OCI-M1 (cell line): ENCODE results near the gene SNAP23.

ENCODE experiments used
- DNase-seq: peaks from one replicate; lab custom pipeline; 2025; lab: John Stamatoyannopoulos, UW

Gene SNAP23

DNA sequence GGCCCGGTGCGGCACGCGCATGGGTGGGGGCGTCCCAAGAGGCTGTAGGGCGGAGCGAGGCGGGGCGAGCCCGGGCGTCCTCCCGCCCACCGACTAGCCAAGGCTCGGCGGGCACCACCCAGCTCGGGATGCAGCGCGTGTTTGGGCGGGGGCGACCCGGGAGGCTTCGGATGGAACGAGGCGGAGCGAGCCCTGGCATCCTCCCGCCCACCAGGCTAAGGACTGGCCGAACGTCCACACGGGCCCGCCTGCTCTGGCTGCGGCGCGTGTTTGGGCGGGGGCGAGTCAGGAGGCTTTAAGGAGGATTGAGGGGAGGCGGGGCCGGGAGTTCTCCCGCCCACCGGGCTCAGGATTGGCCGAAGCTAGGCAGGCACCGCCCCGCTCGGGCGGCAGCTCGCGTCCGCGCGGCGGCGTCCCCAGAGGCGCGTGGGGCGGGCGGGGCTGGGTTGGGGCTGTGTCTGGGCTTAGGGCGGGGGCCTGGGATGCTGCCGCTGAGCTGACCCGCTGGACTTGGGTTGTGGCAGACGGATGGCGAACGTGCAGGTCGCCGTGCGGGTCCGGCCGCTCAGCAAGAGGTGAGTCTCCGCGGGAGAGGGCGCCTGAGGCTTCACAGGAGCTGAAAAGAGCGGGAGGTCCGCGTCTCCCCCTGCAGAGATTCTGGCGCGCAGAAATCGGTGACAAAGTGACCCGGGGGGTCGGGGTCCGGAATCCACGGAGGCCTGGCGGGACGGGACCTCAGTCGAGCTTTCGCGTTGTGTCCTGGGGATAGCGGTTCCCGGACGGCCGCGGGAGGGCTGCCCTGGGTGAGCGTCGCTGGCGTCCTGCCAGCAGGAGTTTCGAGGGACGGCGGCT, 80.0 kb downstream of the SNAP23 start, which contains the start of gene STARD9:
Gene STARD9 (plus strand): TSS at position 419 of the 852 bp plus-strand sequence. CDS start 110 bp downstream, at position 529.
- DNase-seq = peak; percentile 98

DNA sequence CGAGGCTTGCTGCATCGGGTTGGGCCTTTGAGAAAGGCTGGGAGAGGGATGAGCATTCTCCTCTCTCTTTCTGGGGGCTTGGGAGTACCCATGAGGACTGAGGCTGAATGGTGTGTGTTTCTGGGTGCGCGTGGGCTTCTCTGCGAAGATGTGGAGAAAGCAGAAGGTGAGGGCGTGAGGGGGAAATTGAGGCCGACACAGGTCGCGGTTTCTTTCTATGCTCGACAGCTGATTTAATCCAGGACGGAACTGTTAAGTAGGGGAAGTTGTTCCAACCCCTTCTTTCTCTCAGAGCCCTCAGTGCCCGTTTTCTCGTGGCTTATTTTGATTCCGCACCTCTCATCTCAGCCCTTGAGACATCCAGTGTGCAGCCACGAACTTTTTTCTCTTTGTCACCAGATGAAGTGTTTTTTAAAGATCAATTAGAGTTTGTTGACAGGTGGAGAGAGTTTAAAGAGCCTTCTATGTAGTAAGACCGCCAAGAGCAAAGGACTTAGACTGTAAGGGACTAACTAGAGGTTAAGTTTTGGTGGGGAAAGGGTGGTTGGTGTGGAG, 80.7 kb downstream of the SNAP23 start:
- DNase-seq = no peak

DNA sequence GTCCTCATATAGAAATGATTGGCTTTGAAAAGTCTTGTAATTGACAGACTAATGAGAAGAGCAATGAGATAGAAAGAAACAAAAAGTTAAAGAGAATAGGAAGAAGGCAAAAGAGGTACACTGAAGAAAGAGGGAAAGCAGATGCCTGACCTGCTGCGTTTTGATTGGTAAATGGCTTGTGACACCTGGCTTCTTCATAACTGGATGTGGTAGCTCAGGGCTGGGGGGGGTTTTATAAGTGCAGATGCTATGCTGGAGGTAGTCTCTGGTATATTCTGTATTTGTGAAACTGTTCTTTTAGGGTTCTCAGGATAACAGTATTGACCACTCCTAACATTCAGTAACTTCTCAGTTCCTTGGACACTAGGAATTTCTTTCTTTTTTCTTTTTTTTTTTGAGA, 81.3 kb downstream of the SNAP23 start:
- no peak for DNase-seq

DNA sequence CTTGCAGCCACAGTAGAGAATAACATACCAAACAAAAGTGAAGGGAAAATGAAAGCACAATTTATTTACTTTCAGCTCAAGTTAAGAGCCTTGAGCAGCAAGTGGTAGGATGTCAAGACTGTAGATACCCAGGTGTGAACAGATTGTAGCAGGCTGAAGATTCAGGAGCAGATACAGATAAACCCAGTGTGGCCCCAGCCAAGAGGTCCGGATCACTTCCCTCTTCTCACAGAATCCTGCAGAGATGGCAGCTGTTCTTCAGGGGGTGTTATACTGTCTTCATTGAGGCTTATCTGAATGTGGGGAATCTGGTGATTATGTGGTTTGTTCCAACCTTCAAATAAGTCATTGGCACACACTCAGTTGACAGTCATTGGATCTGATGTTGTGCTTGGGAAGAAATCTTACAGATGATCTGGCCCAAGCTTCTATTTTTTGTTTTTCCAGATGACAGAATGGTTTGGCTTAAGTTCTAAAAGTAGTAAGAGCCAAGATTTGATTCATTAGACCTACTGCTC, 82.1 kb downstream of the SNAP23 start:
- peak; percentile 38 for DNase-seq

DNA sequence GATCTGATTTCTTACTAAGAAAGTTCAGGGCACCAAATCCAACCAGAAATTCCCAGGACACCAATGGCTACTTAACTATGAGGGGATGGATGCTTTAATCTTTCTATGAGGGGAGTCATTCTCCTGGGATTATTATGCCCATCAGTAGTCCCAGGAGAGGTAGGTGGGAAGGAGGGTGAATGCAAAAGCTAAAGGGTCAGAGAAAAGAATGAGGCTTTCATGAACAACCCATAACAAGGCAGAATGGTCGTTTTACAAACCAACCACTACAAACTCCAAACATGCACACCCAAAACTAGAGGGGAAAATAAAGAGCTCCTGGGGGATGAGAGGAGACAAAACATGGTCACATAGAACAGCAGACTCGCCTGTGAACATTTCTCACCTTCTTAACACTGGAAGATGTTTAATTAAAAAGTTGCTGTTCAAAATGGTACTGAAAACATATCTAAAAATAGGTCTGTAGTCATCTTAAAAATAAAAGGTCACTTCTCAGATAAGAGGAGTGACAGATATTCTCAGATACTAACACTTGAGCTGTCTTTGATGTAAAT, 83.6 kb downstream of the SNAP23 start:
- DNase-seq = no peak

DNA sequence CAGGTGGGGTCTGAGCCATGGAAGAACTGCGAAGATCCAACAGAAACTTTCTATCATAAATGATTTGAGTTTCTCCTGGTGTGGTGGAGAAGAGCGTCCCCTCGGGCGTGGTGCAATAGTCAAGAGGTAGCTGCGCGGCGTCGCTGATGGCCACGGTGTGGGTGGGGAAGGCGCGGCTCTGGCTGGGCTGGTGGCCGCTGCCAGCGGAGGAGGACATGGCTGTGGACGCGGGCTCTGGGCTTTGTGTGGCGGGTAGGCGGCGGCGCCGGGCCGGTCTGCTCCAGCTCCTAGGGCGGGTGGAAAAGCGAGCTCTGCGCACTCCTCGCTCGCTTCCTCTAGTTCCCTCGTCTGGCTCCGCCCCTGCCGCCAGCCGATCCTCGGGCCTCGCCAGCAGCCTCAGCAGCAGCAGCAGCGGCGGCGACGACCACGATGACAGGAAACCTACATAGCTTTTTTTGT, 85.9 kb downstream of the SNAP23 start:
- peak; percentile 89 for DNase-seq
